Type B pancreatic cell (in vitro differentiated cells): Measurements from ENCODE around the gene FXYD6. TPM values are rescaled to one million over a fixed set of nuclear protein-coding genes. Genes with fewer than 3 reads are reported as not detected.
A peak's percentile ranks its signal among the peaks of the same experiment; 100 is the strongest.

ENCODE experiments used
- DNase-seq: peaks from one replicate; pipeline ENCODE4 v3.0.0; 2021; ENCODE audit warnings: mixed read lengths; ENCODE audit not compliant: unreplicated experiment; ENCODE audit errors: extremely low spot score
- H3K27ac Mint-ChIP-seq: 2 replicates; pipeline ENCODE4 v1.8.0; 2021; ENCODE audit warnings: mild to moderate bottlenecking, mixed read lengths
- H3K27me3 Mint-ChIP-seq: 2 replicates; pipeline ENCODE4 v1.8.0; 2021; ENCODE audit warnings: mixed read lengths
- H3K36me3 Mint-ChIP-seq: 2 replicates; pipeline ENCODE4 v1.8.0; 2021; ENCODE audit warnings: mixed read lengths
- H3K4me1 Mint-ChIP-seq: one replicate; pipeline ENCODE4 v1.8.0; 2021; ENCODE audit warnings: mixed read lengths; ENCODE audit not compliant: unreplicated experiment
- H3K4me3 Mint-ChIP-seq: 2 replicates; pipeline ENCODE4 v1.8.0; 2021; ENCODE audit warnings: mild to moderate bottlenecking, mixed read lengths
- H3K9me3 Mint-ChIP-seq: 2 replicates; pipeline ENCODE4 v1.8.0; 2021; ENCODE audit warnings: mixed read lengths
- CTCF ChIP-seq: fragments of 200-600 bp; sonication (generic); conservative IDR thresholded peaks from 2 replicates; pipeline ENCODE4 v1.5.0; 2021; ENCODE audit warnings: antibody characterized with exemption, mild to moderate bottlenecking
- total RNA-seq: library from RNA; stranded (reverse); gene quantifications from 2 replicates; pipeline ENCODE4 v1.2.1, GENCODE V29; 2021; ENCODE audit warnings: low replicate concordance

FXYD6 gene
- total RNA-seq, 1 donor from 2014 or later = 66.6 TPM

- Mint-ChIP-seq H3K36me3 (peaks cover 3% of the 10 kb centered on the region), H3K4me1 (no peaks in the 10 kb centered on the region), H3K4me3 (no peak overlapping the region), H3K27ac (no peak overlapping the region), H3K27me3 (no peaks in the 10 kb centered on the region), H3K9me3 (peaks cover 4% of the 10 kb centered on the region)
- DNase-seq = peak; percentile 84
- TF ChIP-seq CTCF = peak; percentile 96
Observed at GRCh38 chr11:117843666-117844484, 32.6 kb downstream of the FXYD6 start.

DNA sequence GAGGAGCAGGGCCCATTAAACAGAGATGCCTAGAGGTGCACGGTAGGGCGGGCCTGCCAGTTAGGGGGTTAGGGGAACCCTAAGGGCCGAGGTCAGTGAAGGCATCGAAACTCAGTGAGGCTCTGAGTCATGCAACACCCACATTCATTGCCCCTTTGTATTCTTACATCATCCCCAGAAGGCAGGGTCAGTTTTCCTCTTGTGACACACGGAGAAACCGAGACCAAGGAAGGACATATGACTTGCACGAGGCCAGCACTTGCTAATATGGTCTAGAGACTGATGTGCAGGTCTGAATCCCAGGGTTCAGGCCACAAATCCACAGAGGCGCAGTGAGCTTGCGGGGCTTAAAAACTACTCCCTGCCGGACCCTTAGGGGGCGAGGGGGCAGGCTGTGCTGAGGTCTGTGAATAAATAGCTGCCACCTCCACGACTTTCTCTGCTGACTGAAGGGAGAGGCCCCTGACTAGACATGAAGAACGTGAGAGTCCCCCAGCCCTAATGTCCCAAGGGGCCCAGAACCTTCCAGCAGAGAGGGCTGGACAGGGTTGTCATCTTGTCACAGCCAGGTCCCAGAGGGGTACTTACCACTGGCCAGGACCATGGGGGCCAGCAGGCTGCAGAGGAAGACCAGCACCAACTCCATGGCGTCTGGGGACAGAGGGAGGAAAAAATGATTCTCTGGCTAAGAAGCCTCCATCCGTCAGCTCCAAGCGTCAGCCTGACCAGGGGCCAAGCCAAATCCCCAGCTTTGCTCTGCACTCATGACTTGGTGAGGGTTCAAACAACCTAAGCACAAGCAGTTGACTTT lies 34.1 kb downstream of the FXYD6 start:
- DNase-seq = peak; percentile 32
- no peaks in the 10 kb centered on the region for H3K4me1 Mint-ChIP-seq
- H3K36me3 Mint-ChIP-seq = peaks cover 3% of the 10 kb centered on the region
- H3K9me3 Mint-ChIP-seq = peaks cover 4% of the 10 kb centered on the region
- H3K27me3 Mint-ChIP-seq = peaks cover 14% of the 10 kb centered on the region
- no peak overlapping the region for H3K27ac Mint-ChIP-seq
- H3K4me3 Mint-ChIP-seq = no peak overlapping the region
- TF ChIP-seq CTCF = no peak

GRCh38 chr11:117841551-117842031 lies 34.9 kb downstream of the FXYD6 start:
- TF ChIP-seq CTCF = no peak

DNA sequence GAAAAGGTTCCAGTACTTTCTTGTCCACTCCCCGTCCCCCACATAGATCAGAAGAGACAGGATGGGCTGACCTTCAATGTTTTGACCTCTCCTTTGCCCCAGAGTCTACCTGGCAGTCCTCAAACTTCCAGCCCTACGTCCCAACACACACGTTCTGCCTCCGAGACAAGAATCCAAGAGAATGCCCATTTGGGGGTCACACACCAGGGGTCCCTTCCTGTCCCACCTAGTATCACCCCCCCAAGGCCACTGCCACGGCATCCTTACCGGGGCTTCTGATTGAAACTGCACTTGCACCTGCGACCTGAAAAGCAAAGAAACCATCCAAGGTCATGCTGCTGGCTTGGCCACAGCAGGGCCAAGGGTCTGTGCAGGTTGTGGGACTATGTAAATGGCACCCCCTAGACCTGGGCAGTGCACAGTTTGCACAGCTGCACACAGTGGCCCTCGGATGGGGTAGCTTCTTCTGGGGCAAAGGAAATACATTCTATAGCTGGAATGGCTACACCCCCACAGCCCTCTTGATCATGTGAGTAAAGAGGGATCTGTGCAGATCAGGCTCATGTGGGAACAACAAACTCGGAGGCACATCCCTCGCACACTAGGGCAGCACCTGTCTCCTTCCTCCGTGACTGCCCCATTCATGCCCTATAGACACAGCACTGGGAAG lies 35.4 kb downstream of the FXYD6 start:
- DNase-seq = peak; percentile 42
- no peaks in the 10 kb centered on the region for H3K36me3 Mint-ChIP-seq
- no peaks in the 10 kb centered on the region for H3K4me1 Mint-ChIP-seq
- H3K27ac Mint-ChIP-seq = no peak overlapping the region
- peaks cover 14% of the 10 kb centered on the region for H3K27me3 Mint-ChIP-seq
- no peak for TF ChIP-seq CTCF
- H3K9me3 Mint-ChIP-seq = no peaks in the 10 kb centered on the region
- no peak overlapping the region for H3K4me3 Mint-ChIP-seq

More at GRCh38 chr11:117841551-117842031, 34.9 kb downstream of the FXYD6 start:
- no peak overlapping the region for H3K27ac Mint-ChIP-seq
- H3K4me3 Mint-ChIP-seq = no peak overlapping the region
- H3K9me3 Mint-ChIP-seq = no peaks in the 10 kb centered on the region
- H3K36me3 Mint-ChIP-seq = no peaks in the 10 kb centered on the region
- H3K27me3 Mint-ChIP-seq = peaks cover 14% of the 10 kb centered on the region
- DNase-seq = peak; percentile 40
- no peaks in the 10 kb centered on the region for H3K4me1 Mint-ChIP-seq
